Measurements from ENCODE around the gene TBC1D4.

DNA sequence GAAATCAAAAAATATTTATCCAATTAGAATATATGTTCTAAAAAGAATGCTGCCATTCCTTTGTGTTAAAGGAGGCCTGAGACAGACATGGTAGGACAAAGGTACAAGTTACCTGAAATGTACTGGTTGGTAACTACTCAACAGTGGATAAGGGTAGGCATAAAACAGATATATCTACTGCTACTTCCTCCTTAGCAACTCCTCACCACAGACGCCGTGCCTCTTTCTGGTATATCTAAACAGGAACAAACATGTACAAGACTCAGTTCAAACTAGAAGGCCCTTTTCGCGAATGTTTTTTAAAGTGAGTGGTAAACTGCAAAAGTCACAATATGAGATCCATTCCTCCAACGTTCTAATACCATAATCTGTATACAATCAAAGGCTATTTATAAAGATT lies 86.9 kb downstream of the TBC1D4 start:
- no peak for TF ChIP-seq POLR2AphosphoS5 (IDR thresholded peaks at IDR 0.05; ENCODE audit: low read depth, low read length)
- TF ChIP-seq, protein P1, sequence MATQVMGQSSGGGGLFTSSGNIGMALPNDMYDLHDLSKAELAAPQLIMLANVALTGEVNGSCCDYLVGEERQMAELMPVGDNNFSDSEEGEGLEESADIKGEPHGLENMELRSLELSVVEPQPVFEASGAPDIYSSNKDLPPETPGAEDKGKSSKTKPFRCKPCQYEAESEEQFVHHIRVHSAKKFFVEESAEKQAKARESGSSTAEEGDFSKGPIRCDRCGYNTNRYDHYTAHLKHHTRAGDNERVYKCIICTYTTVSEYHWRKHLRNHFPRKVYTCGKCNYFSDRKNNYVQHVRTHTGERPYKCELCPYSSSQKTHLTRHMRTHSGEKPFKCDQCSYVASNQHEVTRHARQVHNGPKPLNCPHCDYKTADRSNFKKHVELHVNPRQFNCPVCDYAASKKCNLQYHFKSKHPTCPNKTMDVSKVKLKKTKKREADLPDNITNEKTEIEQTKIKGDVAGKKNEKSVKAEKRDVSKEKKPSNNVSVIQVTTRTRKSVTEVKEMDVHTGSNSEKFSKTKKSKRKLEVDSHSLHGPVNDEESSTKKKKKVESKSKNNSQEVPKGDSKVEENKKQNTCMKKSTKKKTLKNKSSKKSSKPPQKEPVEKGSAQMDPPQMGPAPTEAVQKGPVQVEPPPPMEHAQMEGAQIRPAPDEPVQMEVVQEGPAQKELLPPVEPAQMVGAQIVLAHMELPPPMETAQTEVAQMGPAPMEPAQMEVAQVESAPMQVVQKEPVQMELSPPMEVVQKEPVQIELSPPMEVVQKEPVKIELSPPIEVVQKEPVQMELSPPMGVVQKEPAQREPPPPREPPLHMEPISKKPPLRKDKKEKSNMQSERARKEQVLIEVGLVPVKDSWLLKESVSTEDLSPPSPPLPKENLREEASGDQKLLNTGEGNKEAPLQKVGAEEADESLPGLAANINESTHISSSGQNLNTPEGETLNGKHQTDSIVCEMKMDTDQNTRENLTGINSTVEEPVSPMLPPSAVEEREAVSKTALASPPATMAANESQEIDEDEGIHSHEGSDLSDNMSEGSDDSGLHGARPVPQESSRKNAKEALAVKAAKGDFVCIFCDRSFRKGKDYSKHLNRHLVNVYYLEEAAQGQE (IDR thresholded peaks at IDR 0.05; ENCODE audit: insufficient read depth in 1 of 2, low read depth in 2 of 2, low read length in 2 of 2), result no peak
